NCI-H128 (cell line): ENCODE data around the gene ZGPAT.

Experiments used
- DNase-seq: peaks from one replicate; lab custom pipeline; 2025; ENCODE audit not compliant: unreplicated experiment; lab: John Stamatoyannopoulos, UW

Gene ZGPAT

GRCh38 chr20:63678667-63679465 is 29.0 kb upstream of the ZGPAT start:
- no peak for DNase-seq

- DNase-seq: no peak
These were observed 28.0 kb upstream of the ZGPAT start for GRCh38 chr20:63679799-63680305.

GRCh38 chr20:63680427-63680826 is 27.4 kb upstream of the ZGPAT start:
- DNase-seq: no peak

- no peak for DNase-seq
These were observed 26.8 kb upstream of the ZGPAT start for GRCh38 chr20:63680857-63681608.

GRCh38 chr20:63681609-63682142 is 26.2 kb upstream of the ZGPAT start:
- no peak for DNase-seq

GRCh38 chr20:63682384-63683139 is 25.3 kb upstream of the ZGPAT start:
- no peak for DNase-seq

GRCh38 chr20:63685269-63686026 is 22.4 kb upstream of the ZGPAT start:
- DNase-seq: no peak

- no peak for DNase-seq
These were observed 21.7 kb upstream of the ZGPAT start for GRCh38 chr20:63686094-63686491.

GRCh38 chr20:63686492-63687321 is 21.1 kb upstream of the ZGPAT start:
- no peak for DNase-seq

GRCh38 chr20:63687419-63688178 is 20.2 kb upstream of the ZGPAT start:
- no peak for DNase-seq

- DNase-seq: no peak
These were observed 19.4 kb upstream of the ZGPAT start for GRCh38 chr20:63688228-63689045.

- no peak for DNase-seq
These were observed 18.5 kb upstream of the ZGPAT start for GRCh38 chr20:63689046-63690002.

GRCh38 chr20:63690003-63690897 is 17.6 kb upstream of the ZGPAT start:
- no peak for DNase-seq

- DNase-seq: no peak
These were observed 16.7 kb upstream of the ZGPAT start for GRCh38 chr20:63690898-63691710.
